WTC11 (cell line): ENCODE results near the gene SAMD9. TPM values are rescaled to one million over a fixed set of nuclear protein-coding genes. Genes with fewer than 3 reads are reported as not detected.

Experiments used
- ATAC-seq: fragments of 200-7000 bp; cut with Tn5 transposase; 2 replicates; pipeline ENCODE4 v1.10.0; 2021; ENCODE audit warnings: mild to moderate bottlenecking, moderate library complexity
- CTCF ChIA-PET: fragments of 300-600 bp; sonication (Branson Sonifier 250); formaldehyde crosslinking; loops from one replicate; lab custom pipeline; 2021; ENCODE audit warnings: antibody characterized with exemption; lab: Charles Lee
- POLR2A ChIA-PET: fragments of 350-600 bp; sonication (Branson Sonifier 250); formaldehyde crosslinking; loops from one replicate; lab custom pipeline; 2021; ENCODE audit warnings: antibody characterized with exemption; lab: Charles Lee
- DNase-seq: peaks from one replicate; pipeline ENCODE4 v3.0.0; 2021; ENCODE audit warnings: low spot score
- H3K27ac Mint-ChIP-seq: 2 replicates; pipeline ENCODE4 v1.8.0; 2021; ENCODE audit warnings: mixed read lengths
- H3K27me3 Mint-ChIP-seq: 2 replicates; pipeline ENCODE4 v1.8.0; 2021; ENCODE audit warnings: low read depth, mild to moderate bottlenecking, moderate library complexity, mixed read lengths
- H3K36me3 Mint-ChIP-seq: 2 replicates; pipeline ENCODE4 v1.8.0; 2021; ENCODE audit warnings: mixed read lengths
- H3K4me1 Mint-ChIP-seq: 2 replicates; pipeline ENCODE4 v1.8.0; 2022; ENCODE audit warnings: mixed read lengths
- H3K4me3 Mint-ChIP-seq: 2 replicates; pipeline ENCODE4 v1.8.0; 2021; ENCODE audit warnings: mild to moderate bottlenecking, moderate library complexity, mixed read lengths
- H3K9me3 Mint-ChIP-seq: 2 replicates; pipeline ENCODE4 v1.8.0; 2021; ENCODE audit warnings: mixed read lengths
- ATF1 ChIP-seq: sonication (generic); formaldehyde crosslinking; IDR thresholded peaks from 2 replicates; pipeline ENCODE4 v1.8.1; 2023; ENCODE audit warnings: mild to moderate bottlenecking, moderate library complexity, missing genetic modification reagents
- ATF6 ChIP-seq: sonication (generic); formaldehyde crosslinking; IDR thresholded peaks from 2 replicates; pipeline ENCODE4 v1.8.1; 2023; ENCODE audit warnings: mild to moderate bottlenecking, missing genetic modification reagents
- CBFB ChIP-seq: sonication (generic); formaldehyde crosslinking; IDR thresholded peaks from 2 replicates; pipeline ENCODE4 v1.8.1; 2022; ENCODE audit warnings: mild to moderate bottlenecking, low read depth, missing genetic modification reagents
- E2F4 ChIP-seq: sonication (generic); formaldehyde crosslinking; IDR thresholded peaks from 2 replicates; pipeline ENCODE4 v1.8.1; 2022; ENCODE audit warnings: low read depth, mild to moderate bottlenecking, moderate library complexity, missing genetic modification reagents, borderline replicate concordance
- PRDM15 ChIP-seq: sonication (generic); formaldehyde crosslinking; IDR thresholded peaks from 2 replicates; pipeline ENCODE4 v1.8.0; 2022; ENCODE audit warnings: missing genetic modification reagents
- SMAD3 ChIP-seq: sonication (generic); formaldehyde crosslinking; IDR thresholded peaks from 2 replicates; pipeline ENCODE4 v1.8.0; 2022; ENCODE audit warnings: missing genetic modification reagents, mild to moderate bottlenecking, borderline replicate concordance
- STAT6 ChIP-seq: sonication (generic); formaldehyde crosslinking; conservative IDR thresholded peaks from 2 replicates; pipeline ENCODE4 v1.8.1; 2023; ENCODE audit warnings: mild to moderate bottlenecking, low read depth, missing genetic modification reagents, moderate library complexity
- TP53 ChIP-seq: sonication (generic); formaldehyde crosslinking; IDR thresholded peaks from 2 replicates; pipeline ENCODE4 v1.8.1; 2023; ENCODE audit warnings: mild to moderate bottlenecking, missing genetic modification reagents
- ZBTB43 ChIP-seq: sonication (generic); formaldehyde crosslinking; IDR thresholded peaks from 2 replicates; pipeline ENCODE4 v1.8.1; 2023; ENCODE audit warnings: mild to moderate bottlenecking, missing genetic modification reagents
- ZNF219 ChIP-seq: sonication (generic); formaldehyde crosslinking; IDR thresholded peaks from 2 replicates; pipeline ENCODE4 v1.8.0; 2023; ENCODE audit warnings: missing genetic modification reagents, mild to moderate bottlenecking, borderline replicate concordance
- ZNF317 ChIP-seq: sonication (generic); formaldehyde crosslinking; IDR thresholded peaks from 2 replicates; pipeline ENCODE4 v1.8.1; 2023; ENCODE audit warnings: low read depth, mild to moderate bottlenecking, moderate library complexity, missing genetic modification reagents, borderline replicate concordance
- ZNF396 ChIP-seq: fragments of 250-450 bp; sonication (Bioruptor Pico); IDR thresholded peaks from 2 replicates; pipeline ENCODE4 v1.8.0; 2021; ENCODE audit warnings: mild to moderate bottlenecking, moderate library complexity, borderline replicate concordance
- ZNF425 ChIP-seq: fragments of 250-450 bp; sonication (Bioruptor Pico); conservative IDR thresholded peaks from 2 replicates; pipeline ENCODE4 v1.9.0; 2021; ENCODE audit warnings: mild to moderate bottlenecking
- total RNA-seq: library from RNA; stranded (reverse); gene quantifications from 3 replicates; pipeline ENCODE4 v1.2.3, GENCODE V29; 2021

Gene SAMD9
- total RNA-seq, 1 experiment from 2014 or later, result 0.11 TPM

- Mint-ChIP-seq H3K9me3 (no peaks in the 10 kb centered on the region), H3K4me1 (peaks cover 7% of the 10 kb centered on the region; the same call in 1 of the 2 replicates), H3K27me3 (no peaks in the 10 kb centered on the region; the same call in 1 of the 2 replicates), H3K27ac (no peak overlapping the region; the same call in 1 of the 2 replicates), H3K4me3 (no peak overlapping the region), H3K36me3 (no peaks in the 10 kb centered on the region)
- TF ChIP-seq ATF6 (CRISPR knock-in tag), result no peak
- DNase-seq (no peak), ATAC-seq (peak; percentile 64)
- CTCF ChIA-PET, result no interaction called here
- POLR2A ChIA-PET, result no interaction called here
Observed at GRCh38 chr7:93146036-93146435, 28.3 kb upstream of the SAMD9 start.

- H3K27ac Mint-ChIP-seq, result no peak overlapping the region
- DNase-seq (no peak), ATAC-seq (no peak)
- no peaks in the 10 kb centered on the region for H3K9me3 Mint-ChIP-seq
- H3K27me3 Mint-ChIP-seq, result no peaks in the 10 kb centered on the region; the same call in 1 of the 2 replicates
- no peaks in the 10 kb centered on the region for H3K36me3 Mint-ChIP-seq
- H3K4me3 Mint-ChIP-seq, result no peak overlapping the region
- TF ChIP-seq SMAD3 (no peak), ZBTB43 (CRISPR knock-in tag) (no peak), E2F4 (CRISPR knock-in tag) (no peak), ATF1 (CRISPR knock-in tag) (no peak)
- H3K4me1 Mint-ChIP-seq, result peaks cover 7% of the 10 kb centered on the region; the same call in 1 of the 2 replicates
- POLR2A ChIA-PET, result no interaction called here
- CTCF ChIA-PET, result no interaction called here
Observed at GRCh38 chr7:93145354-93145753, 27.6 kb upstream of the SAMD9 start.

- CTCF ChIA-PET, result no interaction called here
- TF ChIP-seq ZNF425, result no peak
- no peak for TF ChIP-seq PRDM15 (CRISPR knock-in tag)
- no peak for TF ChIP-seq STAT6 (CRISPR knock-in tag)
- no peak for TF ChIP-seq TP53
- TF ChIP-seq ATF6 (CRISPR knock-in tag), result no peak
- TF ChIP-seq CBFB, result no peak
- TF ChIP-seq ZNF219 (CRISPR knock-in tag), result no peak
- no peak for TF ChIP-seq ZNF396
- TF ChIP-seq ZNF317 (CRISPR knock-in tag), result no peak
Observed at GRCh38 chr7:93142127-93142526, 24.3 kb upstream of the SAMD9 start.

More at GRCh38 chr7:93142127-93142526, 24.3 kb upstream of the SAMD9 start:
- POLR2A ChIA-PET, result interaction anchor here (0.5 kb wide), 1 partner anchor 587 kb away, joined by 3 read pairs; no protein-coding TSS in a partner anchor
- Mint-ChIP-seq H3K27me3 (peaks cover 2% of the 10 kb centered on the region; the same call in 1 of the 2 replicates), H3K9me3 (no peaks in the 10 kb centered on the region), H3K27ac (no peak overlapping the region), H3K36me3 (no peaks in the 10 kb centered on the region), H3K4me1 (peaks cover 4% of the 10 kb centered on the region; the same call in 1 of the 2 replicates), H3K4me3 (no peak overlapping the region)
- ATAC-seq, result no peak
- DNase-seq, result no peak
